Endothelial cell of umbilical vein (primary cell): ENCODE results near the gene FRK. TPM values are rescaled to one million over a fixed set of nuclear protein-coding genes. Genes with fewer than 3 reads are reported as not detected.

ENCODE experiments used
- BruUV-seq: library from RNA; stranded (reverse); fragments of 400-500 nt; replicated peaks from 2 replicates; lab custom pipeline; 2021; lab: Mats Ljungman, UMichigan
- CTCF ChIA-PET: fragments of 300-600, 350-600 bp; sonication (Branson Sonifier 250); formaldehyde crosslinking; loops from one replicate; lab custom pipeline; 2021; ENCODE audit warnings: antibody characterized with exemption, inconsistent platforms; lab: Charles Lee
- POLR2A ChIA-PET: fragments of 300-600, 350-600 bp; sonication (Branson Sonifier 250); formaldehyde crosslinking; loops from one replicate; lab custom pipeline; 2021; ENCODE audit warnings: antibody characterized with exemption, inconsistent platforms; lab: Charles Lee
- DNase-seq: peaks from one replicate; pipeline ENCODE4 v3.0.0-alpha.2; 2011; ENCODE audit warnings: low read depth, low spot score
- FAIRE-seq: peaks from 2 replicates; lab custom pipeline; 2011; peaks lifted over from hg19 to GRCh38; lab: Jason Lieb, UNC
- H2AFZ ChIP-seq: 2 replicates; pipeline ENCODE4 v1.6.0; 2012; ENCODE audit warnings: low read depth, low read length, control low read depth, inconsistent platforms
- H3K27ac ChIP-seq: 2 replicates; pipeline ENCODE4 v1.5.1; 2011; ENCODE audit warnings: low read depth, mild to moderate bottlenecking, control low read depth, low read length, moderate library complexity; ENCODE audit not compliant: insufficient read depth
- H3K27me3 ChIP-seq, 2 experiments: 2 replicates each; pipeline versions ENCODE4 v1.6.0 to v1.6.1; 2011; ENCODE audit warnings: low read length in 2 of 2, mixed read lengths in 1 of 2; ENCODE audit not compliant: control insufficient read depth in 2 of 2, insufficient read depth in 2 of 2
- H3K36me3 ChIP-seq, 2 experiments: 2 replicates in 1 of 2; 3 replicates in 1 of 2; pipeline ENCODE4 v1.5.1; 2011; ENCODE audit warnings: low read length in 2 of 2, mild to moderate bottlenecking in 1 of 2, moderate library complexity in 1 of 2; ENCODE audit not compliant: control insufficient read depth in 2 of 2, insufficient read depth in 2 of 2; ENCODE audit errors: extremely low read depth in 1 of 2
- H3K4me1 ChIP-seq: 3 replicates; pipeline ENCODE4 v1.5.1; 2011; ENCODE audit warnings: mild to moderate bottlenecking, low read length; ENCODE audit not compliant: control insufficient read depth, insufficient read depth; ENCODE audit errors: extremely low read depth
- H3K4me2 ChIP-seq: 2 replicates; pipeline ENCODE4 v1.6.1; 2011; ENCODE audit warnings: low read length, control low read depth, mixed read lengths; ENCODE audit not compliant: insufficient read depth
- H3K4me3 ChIP-seq, 3 experiments: fragments of 200-600 bp in 1 of 3; sonication (generic), shearing (Covaris generic) in 1 of 3; replicated peaks in 1 of 3; 2 replicates each; pipeline ENCODE4 v1.5.1; 2011 to 2016; ENCODE audit warnings: control low read depth in 3 of 3, low read length in 3 of 3, mild to moderate bottlenecking in 2 of 3, inconsistent platforms in 1 of 3, low read depth in 1 of 3, moderate library complexity in 1 of 3; ENCODE audit not compliant: insufficient read depth in 1 of 3
- H3K79me2 ChIP-seq: 2 replicates; pipeline ENCODE4 v1.6.0; 2012; ENCODE audit warnings: low read length, inconsistent platforms; ENCODE audit not compliant: control insufficient read depth, insufficient read depth
- H3K9ac ChIP-seq: replicated peaks from 2 replicates; pipeline ENCODE3; 2011; ENCODE audit warnings: low read length, control low read depth; ENCODE audit not compliant: insufficient read depth; ENCODE audit errors: extremely low read depth
- H3K9me1 ChIP-seq: replicated peaks from 3 replicates; pipeline ENCODE4 v1.6.0; 2011; ENCODE audit warnings: mild to moderate bottlenecking, low read length; ENCODE audit not compliant: control insufficient read depth, insufficient read depth; ENCODE audit errors: extremely low read depth
- H3K9me3 ChIP-seq: replicated peaks from 2 replicates; pipeline ENCODE4 v1.5.1; 2012; ENCODE audit warnings: low read length, inconsistent platforms; ENCODE audit not compliant: control insufficient read depth, insufficient read depth
- H4K20me1 ChIP-seq: replicated peaks from 2 replicates; pipeline ENCODE3; 2011; ENCODE audit warnings: mild to moderate bottlenecking, low read length; ENCODE audit not compliant: control insufficient read depth, insufficient read depth; ENCODE audit errors: extremely low read depth
- EZH2 ChIP-seq: IDR thresholded peaks from 2 replicates; pipeline ENCODE4 v1.6.1; 2012; ENCODE audit warnings: borderline replicate concordance, low read depth, mild to moderate bottlenecking, moderate library complexity, low read length, inconsistent platforms; ENCODE audit not compliant: severe bottlenecking
- FOS ChIP-seq: IDR thresholded peaks from 2 replicates; pipeline ENCODE4 v1.6.1; 2011; ENCODE audit warnings: mild to moderate bottlenecking, low read length, moderate library complexity, borderline replicate concordance; ENCODE audit not compliant: insufficient read depth
- GATA2 ChIP-seq: IDR thresholded peaks from 2 replicates; pipeline ENCODE4 v1.7.0; 2011; ENCODE audit warnings: low read depth, mild to moderate bottlenecking, moderate library complexity, mixed read lengths, low read length; ENCODE audit not compliant: insufficient read length, insufficient read depth
- JUN ChIP-seq: IDR thresholded peaks from 2 replicates; pipeline ENCODE4 v1.6.1; 2011; ENCODE audit warnings: borderline replicate concordance, low read depth; ENCODE audit not compliant: insufficient read length, insufficient read depth
- MYC ChIP-seq: IDR thresholded peaks from one replicate; pipeline ENCODE4 v1.6.1; 2011; ENCODE audit warnings: mild to moderate bottlenecking, low read depth, low read length
- POLR2A ChIP-seq: IDR thresholded peaks from 2 replicates; pipeline ENCODE4 v1.6.1; 2012; ENCODE audit warnings: low read depth, mild to moderate bottlenecking, control low read depth, low read length
- POLR2AphosphoS5 ChIP-seq: IDR thresholded peaks from 2 replicates; pipeline ENCODE4 v1.6.1; 2012; ENCODE audit warnings: low read depth, mild to moderate bottlenecking, control low read depth, low read length, moderate library complexity; ENCODE audit not compliant: insufficient read depth
- dilution Hi-C: fragments of 300-500 bp; cut with MboI; formaldehyde crosslinking; loops from one replicate; pipeline ENCODE4 v1.15.0; 2019; ENCODE audit warnings: low sequenced_read_pairs; ENCODE audit not compliant: extremely low pct_ligation_motif_present
- intact Hi-C: fragments of 100-400 bp; cut with micrococcal nuclease; formaldehyde crosslinking; loops from one replicate; pipeline ENCODE4 v1.10.0; 2022
- polyA plus RNA-seq, 4 experiments: library from polyadenylated mRNA; depleted of rRNA in 3 of 4; stranded (reverse) in 3 of 4; unstranded in 1 of 4; fragments of >200 nt; gene quantifications; 2 replicates each; pipeline versions ENCODE4 v1.2.1 to v1.2.3, GENCODE V29; 2011 to 2012; ENCODE audit warnings: missing spikeins in 1 of 4
- total RNA-seq: library from RNA; stranded (reverse); gene quantifications from 2 replicates; pipeline ENCODE4 v1.2.3, GENCODE V29; 2021
- TF ChIP-seq, protein P1 (sequence below), 2 donors: IDR thresholded peaks; 1 replicate in 1 of 2; 2 replicates in 1 of 2; pipeline ENCODE4 v1.5.1; 2011; ENCODE audit warnings: low read length in 2 of 2, mild to moderate bottlenecking in 2 of 2, moderate library complexity in 2 of 2, control low read depth in 1 of 2, inconsistent platforms in 1 of 2, low read depth in 1 of 2; ENCODE audit not compliant: insufficient read depth in 1 of 2; ENCODE audit errors: extremely low read depth in 1 of 2
- TF ChIP-seq, protein P2 (sequence below): IDR thresholded peaks from 2 replicates; pipeline ENCODE4 v1.6.1; 2011; ENCODE audit not compliant: insufficient read depth, insufficient read length

Gene FRK
- total and polyA plus RNA-seq, 2 donors (not counting 3 experiments of a cell fraction or from before 2014, with no cell fraction given), result 0.01 TPM; not detected in 1

DNA sequence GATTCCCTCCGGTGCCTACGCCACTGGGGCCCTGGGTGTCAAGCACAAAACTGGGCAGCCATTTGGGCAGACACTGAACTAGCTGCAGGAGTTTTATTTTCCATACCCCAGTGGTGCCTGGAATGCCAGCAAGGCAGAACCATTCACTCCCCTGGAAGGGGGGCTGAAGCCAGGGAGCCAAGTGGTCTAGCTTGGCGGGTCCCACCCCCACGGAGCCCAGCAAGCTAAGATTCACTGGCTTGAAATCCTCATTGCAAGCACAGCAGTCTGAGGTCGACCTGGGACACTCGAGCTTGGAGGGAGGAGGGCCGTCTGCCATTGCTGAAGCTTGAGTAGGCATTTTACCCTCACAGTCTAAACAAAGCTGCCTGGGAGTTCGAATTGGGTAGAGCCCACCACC, 125.3 kb downstream of the FRK start:
- dilution Hi-C loops, result no loop called here
- Histone ChIP-seq H3K36me3 (no peaks in the 10 kb centered on the region), H4K20me1 (no peaks in the 10 kb centered on the region), H3K9me3 (no peaks in the 10 kb centered on the region), H3K79me2 (no peaks in the 10 kb centered on the region), H3K4me3 (no peak overlapping the region), H3K9ac (no peak overlapping the region), H3K9me1 (no peaks in the 10 kb centered on the region), H3K4me1 (no peaks in the 10 kb centered on the region), H3K27me3 (no peaks in the 10 kb centered on the region), H2AFZ (no peak overlapping the region), H3K4me2 (no peak overlapping the region), H3K27ac (no peak overlapping the region)
- CTCF ChIA-PET, result no interaction called here
- no TSS peak for BruUV-seq
- FAIRE-seq (no peak), DNase-seq (no peak)
- intact Hi-C loops, result no loop called here
- POLR2A ChIA-PET, result no interaction called here
- TF ChIP-seq, protein P1, sequence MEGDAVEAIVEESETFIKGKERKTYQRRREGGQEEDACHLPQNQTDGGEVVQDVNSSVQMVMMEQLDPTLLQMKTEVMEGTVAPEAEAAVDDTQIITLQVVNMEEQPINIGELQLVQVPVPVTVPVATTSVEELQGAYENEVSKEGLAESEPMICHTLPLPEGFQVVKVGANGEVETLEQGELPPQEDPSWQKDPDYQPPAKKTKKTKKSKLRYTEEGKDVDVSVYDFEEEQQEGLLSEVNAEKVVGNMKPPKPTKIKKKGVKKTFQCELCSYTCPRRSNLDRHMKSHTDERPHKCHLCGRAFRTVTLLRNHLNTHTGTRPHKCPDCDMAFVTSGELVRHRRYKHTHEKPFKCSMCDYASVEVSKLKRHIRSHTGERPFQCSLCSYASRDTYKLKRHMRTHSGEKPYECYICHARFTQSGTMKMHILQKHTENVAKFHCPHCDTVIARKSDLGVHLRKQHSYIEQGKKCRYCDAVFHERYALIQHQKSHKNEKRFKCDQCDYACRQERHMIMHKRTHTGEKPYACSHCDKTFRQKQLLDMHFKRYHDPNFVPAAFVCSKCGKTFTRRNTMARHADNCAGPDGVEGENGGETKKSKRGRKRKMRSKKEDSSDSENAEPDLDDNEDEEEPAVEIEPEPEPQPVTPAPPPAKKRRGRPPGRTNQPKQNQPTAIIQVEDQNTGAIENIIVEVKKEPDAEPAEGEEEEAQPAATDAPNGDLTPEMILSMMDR (IDR thresholded peaks at IDR 0.05; ENCODE audit: extremely low read depth in 1 of 2, insufficient read depth in 1 of 2, low read depth in 1 of 2, low read length in 2 of 2), result no peak

DNA sequence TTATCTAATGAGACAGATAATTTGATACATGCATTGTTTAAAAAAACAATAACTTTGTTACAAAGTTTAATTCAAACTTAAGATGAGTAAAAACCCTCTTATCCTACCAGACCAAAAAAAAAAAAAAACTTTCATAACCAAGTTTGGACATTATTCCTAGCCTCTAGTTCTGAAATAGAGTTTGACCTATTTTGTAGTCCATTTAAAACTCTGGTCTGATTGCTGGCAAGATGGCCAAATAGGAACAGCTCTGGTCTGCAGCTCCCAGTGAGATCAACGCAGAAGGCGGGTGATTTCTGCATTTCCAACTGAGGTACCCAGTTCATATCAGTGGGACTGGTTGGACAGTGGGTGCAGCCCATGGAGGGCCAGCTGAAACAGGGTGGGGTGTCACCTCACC, 125.9 kb downstream of the FRK start:
- ChIA-PET POLR2A (no interaction called here), CTCF (no interaction called here)
- TF ChIP-seq, protein P1 (IDR thresholded peaks at IDR 0.05; ENCODE audit: extremely low read depth in 1 of 2, insufficient read depth in 1 of 2, low read depth in 1 of 2, low read length in 2 of 2), result no peak
- TF ChIP-seq EZH2, result no peak
- TF ChIP-seq FOS, result no peak
- no peak for TF ChIP-seq GATA2
- TF ChIP-seq POLR2A, result no peak
- no peak for TF ChIP-seq MYC
- TF ChIP-seq, protein P2, sequence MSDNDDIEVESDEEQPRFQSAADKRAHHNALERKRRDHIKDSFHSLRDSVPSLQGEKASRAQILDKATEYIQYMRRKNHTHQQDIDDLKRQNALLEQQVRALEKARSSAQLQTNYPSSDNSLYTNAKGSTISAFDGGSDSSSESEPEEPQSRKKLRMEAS, result no peak
- TF ChIP-seq JUN, result no peak
- TF ChIP-seq POLR2AphosphoS5, result no peak
- dilution Hi-C loops (no loop called here), intact Hi-C loops (no loop called here)
- H3K36me3 ChIP-seq, result no peaks in the 10 kb centered on the region
- no peaks in the 10 kb centered on the region for H4K20me1 ChIP-seq
- H3K79me2 ChIP-seq, result no peaks in the 10 kb centered on the region
- no peak overlapping the region for H3K4me2 ChIP-seq
- H3K9ac ChIP-seq, result no peak overlapping the region
- no peaks in the 10 kb centered on the region for H3K9me1 ChIP-seq
- DNase-seq (no peak), FAIRE-seq (no peak)
- no peak overlapping the region for H3K27ac ChIP-seq
- no peak overlapping the region for H2AFZ ChIP-seq
- H3K9me3 ChIP-seq, result no peaks in the 10 kb centered on the region
- H3K4me3 ChIP-seq, result no peak overlapping the region
- BruUV-seq, result no TSS peak
- H3K27me3 ChIP-seq, result no peaks in the 10 kb centered on the region
- H3K4me1 ChIP-seq, result no peaks in the 10 kb centered on the region
